Activated T-cell treated with anti-CD3 and anti-CD28 coated beads, Interleukin-2, amount 50 U/mL, for 48 hours (primary cell): ENCODE data around the gene SNRNP70.

Source experiments
- DNase-seq, 2 experiments: peaks; one replicate each; pipeline ENCODE4 v3.0.0-alpha.2; 2020

SNRNP70 gene

DNA sequence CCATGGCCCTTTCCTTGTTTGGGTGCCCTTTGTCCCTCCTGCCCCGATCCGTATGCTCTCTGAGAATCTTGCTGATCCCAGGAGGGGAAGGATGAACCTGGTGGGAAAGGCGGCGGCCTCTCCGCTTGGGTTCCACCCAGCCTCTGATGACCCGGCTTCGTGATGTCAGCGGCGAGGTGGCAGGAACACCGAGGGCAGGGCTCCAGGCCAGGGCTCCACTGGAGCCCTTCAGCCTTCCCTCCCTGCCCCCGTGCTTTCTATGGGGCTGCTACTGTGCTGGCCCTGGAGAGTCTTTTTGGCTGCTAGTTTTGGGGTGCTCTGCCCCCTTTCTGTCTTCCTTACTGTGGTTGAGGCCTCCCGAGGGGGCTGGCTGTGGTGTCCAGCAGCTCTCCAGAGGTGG, 17.1 kb downstream of the SNRNP70 start:
- DNase-seq, result no peak

- no peak for DNase-seq
Observed at GRCh38 chr19:49103331-49104085, 18.3 kb downstream of the SNRNP70 start.

DNA sequence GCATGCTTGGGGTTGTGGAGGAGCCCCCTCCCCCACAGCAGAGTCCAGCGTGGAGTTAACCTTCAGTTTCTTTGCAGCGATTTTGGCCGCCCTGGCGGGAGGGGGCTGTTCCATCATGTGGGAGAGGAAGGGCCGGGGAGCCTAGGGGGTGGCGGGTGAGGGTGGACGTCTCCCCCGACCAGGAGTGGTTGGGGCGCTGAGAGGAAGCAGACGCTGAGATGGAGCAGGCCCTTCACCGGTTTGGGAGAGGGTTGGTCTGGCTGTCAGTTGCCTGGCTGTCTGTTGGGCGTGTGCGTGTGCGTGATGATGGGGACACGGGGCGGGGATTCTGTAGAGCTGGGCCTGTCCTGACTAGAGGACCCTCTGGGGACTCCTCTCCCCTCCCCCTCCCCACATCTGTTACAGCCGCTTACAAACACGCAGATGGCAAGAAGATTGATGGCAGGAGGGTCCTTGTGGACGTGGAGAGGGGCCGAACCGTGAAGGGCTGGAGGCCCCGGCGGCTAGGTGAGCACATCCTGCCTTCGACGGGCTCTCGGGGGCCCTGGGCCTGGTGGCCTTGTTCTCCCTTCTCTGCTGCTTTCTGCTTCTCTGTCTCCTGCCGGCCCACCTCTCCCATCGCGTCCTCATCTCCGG, 19.1 kb downstream of the SNRNP70 start:
- no peak for DNase-seq

GRCh38 chr19:49106648-49107135, 21.4 kb downstream of the SNRNP70 start:
- peak; percentile 81 to 84 for DNase-seq

- no peak for DNase-seq
Observed at GRCh38 chr19:49107625-49108459, 22.6 kb downstream of the SNRNP70 start.

- no peak for DNase-seq
Observed at GRCh38 chr19:49109051-49109450, 23.8 kb downstream of the SNRNP70 start.

GRCh38 chr19:49109569-49110233, 24.4 kb downstream of the SNRNP70 start:
- DNase-seq, result no peak

- no peak for DNase-seq
Observed at GRCh38 chr19:49110567-49110966, 25.3 kb downstream of the SNRNP70 start.

DNA sequence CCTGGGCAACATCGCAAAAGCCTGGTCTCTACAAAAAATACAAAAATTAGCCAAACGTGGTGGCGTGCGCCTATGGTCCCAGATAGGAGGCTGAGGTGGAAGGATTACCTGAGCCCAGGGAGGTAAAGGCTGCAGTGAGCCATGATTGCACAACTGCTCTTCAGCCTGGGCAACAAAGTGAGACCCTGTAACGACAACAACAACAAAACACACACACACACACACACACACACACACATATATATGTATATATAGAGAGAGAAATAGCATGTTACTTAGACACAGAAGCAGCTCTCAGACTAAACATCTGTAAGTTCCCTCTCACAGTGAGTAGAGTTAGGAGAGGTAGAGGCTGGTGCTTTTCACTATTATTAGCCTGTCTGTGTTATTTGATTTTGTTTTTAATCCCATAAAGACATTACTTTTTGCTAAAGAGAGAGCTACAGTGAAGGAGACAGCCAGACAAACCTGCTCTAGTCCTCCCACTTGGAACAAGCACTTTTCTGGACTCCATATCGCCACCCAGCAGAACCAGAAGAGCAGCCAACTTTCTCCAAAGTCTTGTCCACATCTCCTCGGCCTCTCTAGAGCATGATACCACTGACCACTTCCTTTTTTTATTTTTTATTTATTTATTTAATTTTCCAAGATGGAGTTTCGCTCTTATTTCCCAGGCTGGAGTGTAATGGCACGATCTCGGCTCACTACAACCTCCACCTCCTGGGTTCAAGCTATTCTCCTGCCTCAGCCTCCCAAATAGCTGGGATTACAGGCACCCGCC, 26.2 kb downstream of the SNRNP70 start:
- DNase-seq, result no peak

DNA sequence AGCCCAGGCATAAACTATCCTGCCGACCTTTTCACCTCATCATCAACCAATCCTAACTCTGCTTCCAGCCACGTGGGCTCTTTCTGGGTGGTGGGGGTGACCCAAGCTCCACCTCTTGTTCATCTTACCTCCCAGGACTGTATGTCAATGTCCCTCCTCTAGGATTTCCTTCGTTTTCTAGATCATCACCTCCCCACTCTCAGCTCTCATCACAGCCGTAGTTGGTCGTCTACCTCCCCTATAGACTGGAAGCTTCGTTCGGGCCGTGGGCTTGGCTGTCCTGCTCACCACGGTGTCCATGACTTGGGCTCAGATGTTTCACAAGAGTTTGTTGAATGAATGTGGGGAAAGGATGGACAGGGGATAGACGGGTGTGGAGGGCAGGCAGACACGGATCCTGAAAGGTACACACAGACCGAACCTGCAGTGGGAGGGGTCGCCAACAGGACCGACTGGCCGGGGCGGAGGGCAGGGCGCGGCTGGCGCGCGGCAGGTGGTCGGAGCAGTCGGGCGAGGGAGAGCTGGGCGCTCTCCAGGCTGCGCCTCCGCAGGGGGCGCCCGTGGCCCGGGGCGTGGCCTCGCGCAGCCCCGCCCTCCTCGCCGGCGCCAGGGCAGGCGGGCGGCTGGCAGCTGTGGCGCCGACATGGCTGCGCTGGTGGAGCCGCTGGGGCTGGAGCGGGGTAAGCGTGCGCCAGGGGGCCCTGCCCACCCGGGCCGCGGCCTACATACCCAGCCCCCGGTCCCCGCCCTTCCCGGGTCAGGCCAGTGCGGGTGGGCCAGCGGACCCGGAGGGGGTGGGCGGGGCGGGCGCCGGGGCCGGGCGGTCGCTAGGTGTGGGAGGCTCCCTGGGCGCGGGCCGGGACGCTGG, 28.7 kb downstream of the SNRNP70 start, which contains the start of gene LIN7B:
TSS of gene LIN7B (plus strand) at position 609 of the 868 bp plus-strand sequence. CDS start at position 644, 35 bp downstream.
- DNase-seq, result peak; percentile 83 to 89

GRCh38 chr19:49114630-49115363, 29.5 kb downstream of the SNRNP70 start:
- DNase-seq, result peak; percentile 72 to 74

DNA sequence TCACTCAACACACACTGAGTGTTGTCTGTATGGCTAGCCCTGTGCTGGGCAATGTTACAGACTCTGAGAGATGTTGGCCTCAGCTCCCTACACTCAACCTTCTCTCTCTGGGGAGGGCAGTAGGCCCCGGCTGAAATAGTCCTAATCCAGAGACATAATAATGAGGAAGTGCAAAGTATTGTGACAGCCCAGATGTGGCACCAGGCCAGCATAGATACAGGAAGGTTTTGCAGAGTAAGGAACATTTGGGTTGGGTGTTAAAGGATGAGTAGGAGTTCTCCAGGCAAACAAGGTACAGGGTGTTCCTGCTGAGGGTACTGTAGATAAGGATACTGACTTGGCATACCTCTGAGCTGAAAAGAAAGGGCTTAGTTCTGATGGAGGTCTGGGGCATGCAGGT, 31.3 kb downstream of the SNRNP70 start:
- no peak for DNase-seq

GRCh38 chr19:49117677-49118564, 32.7 kb downstream of the SNRNP70 start:
- DNase-seq, result no peak

- DNase-seq, result peak; percentile 94 to 97
Observed at GRCh38 chr19:49118565-49119410, 33.5 kb downstream of the SNRNP70 start, which contains the start of gene C19orf73. Gene C19orf73, minus strand, starts transcription at chr19:49119143. Its CDS starts 121 bp downstream, at chr19:49119022.

DNA sequence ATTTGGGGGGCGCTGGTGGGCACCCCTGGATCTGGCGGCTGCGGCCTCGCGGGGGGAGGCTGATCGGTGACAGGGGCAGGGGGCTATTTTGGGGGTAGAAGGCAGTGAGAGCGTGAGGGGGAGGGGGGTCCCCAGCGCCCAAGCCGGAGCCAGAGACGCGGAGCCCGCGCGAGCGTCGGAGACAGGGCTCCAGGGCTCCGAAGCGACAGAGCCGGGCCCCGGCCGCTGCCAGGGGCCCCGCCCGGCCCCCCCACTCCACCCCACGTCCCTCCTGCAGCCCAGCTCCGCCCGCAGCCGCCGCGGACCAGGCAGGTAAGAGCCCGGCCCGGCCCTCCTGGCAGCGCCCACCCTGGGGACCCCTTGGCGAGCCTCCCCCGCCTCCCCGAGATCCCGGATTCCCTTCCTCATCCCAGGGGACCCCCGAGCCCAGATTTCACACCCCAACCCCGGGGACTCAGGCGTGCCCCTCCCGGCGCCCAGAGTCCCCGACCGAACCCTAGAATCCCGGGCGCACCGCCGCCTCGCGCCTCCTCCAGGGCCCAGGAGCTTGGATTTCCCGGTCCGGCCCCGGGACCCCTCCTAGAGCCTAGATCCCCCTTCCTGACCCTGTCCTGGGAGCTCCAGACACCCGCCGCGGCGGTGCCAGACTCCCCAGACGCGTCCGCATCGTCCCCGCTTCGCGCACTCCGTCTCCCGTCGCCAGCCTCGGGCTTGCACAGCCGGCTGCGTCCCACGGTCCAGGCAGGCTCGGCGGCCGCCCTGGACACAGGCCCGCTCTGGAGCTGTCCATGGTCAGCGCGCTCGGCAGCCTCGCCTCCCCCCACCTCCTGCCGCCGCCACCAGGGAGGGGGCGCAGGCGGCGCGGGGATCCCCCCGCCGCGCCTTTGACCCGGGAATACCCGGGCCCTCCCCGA, 34.4 kb downstream of the SNRNP70 start, which contains the start of gene PPFIA3:
TSS of gene PPFIA3 (plus strand) at position 134 of the 914 bp plus-strand sequence. CDS start 8,330 bp downstream, outside the sequence.
- peak in 1 of 2 experiments; percentile 47 for DNase-seq

GRCh38 chr19:49120325-49120683, 35.1 kb downstream of the SNRNP70 start:
- DNase-seq, result no peak

DNA sequence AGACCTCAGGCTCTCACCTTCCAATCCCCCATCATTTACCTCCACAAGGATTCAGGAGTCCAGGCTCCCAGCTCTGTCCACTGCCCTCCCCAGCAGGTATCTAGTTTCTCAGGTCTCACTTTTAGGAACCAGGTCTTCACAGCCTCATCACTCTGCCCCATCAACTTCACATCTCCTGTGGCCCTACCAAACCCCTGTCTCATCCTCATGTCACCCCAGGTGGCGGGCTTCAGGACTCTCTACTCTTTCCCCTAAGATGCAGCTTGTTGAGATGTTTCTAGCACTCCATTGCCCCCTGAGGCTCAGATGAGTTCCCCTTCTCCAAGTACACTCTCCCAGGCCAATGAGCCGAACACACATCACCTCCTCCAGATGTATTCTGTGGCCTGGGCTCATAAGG, 35.6 kb downstream of the SNRNP70 start:
- no peak for DNase-seq
